ENCODE results near the gene TNFRSF19. TPM values are rescaled to one million over a fixed set of nuclear protein-coding genes. Genes with fewer than 3 reads are reported as not detected.
A peak's percentile ranks its signal among the peaks of the same experiment; 100 is the strongest.

TNFRSF19 gene
- total and polyA plus RNA-seq, 2 of the 13 experiments (the other 11 are each of a cell fraction or from before 2014, with no cell fraction given), result 75.3 to 77.7 TPM

DNA sequence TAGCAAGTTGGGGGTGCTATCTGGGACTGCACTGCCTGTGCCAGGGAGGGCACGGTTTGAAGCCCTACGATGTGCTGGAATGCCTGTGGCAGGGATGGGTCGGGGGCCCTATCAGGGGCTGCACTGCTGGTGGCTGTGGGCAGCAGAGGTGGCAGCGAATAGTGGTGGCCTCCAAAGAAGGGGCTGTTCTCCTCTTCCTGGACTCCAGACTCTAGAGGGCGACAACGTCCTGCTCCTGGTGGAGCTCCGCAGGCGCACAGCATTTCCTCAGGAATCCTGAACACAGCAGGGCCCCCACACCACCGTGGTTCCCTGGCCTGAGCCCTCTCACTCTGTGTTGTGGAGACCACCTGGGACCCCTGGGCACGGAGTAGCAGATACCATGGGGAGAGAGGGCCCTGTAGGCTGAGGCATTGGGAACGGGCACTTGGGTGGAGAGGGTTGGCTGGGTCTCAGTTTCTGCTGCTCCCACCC lies 145.6 kb downstream of the TNFRSF19 start (continued):
- TF ChIP-seq, protein P1, sequence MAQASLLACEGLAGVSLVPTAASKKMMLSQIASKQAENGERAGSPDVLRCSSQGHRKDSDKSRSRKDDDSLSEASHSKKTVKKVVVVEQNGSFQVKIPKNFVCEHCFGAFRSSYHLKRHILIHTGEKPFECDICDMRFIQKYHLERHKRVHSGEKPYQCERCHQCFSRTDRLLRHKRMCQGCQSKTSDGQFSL (CRISPR knock-in tag; IDR thresholded peaks at IDR 0.05), result peak; percentile 53; the same call in 1 of the 2 replicates
- TF ChIP-seq SALL1 (CRISPR knock-in tag; IDR thresholded peaks at IDR 0.05), result peak; percentile 57
- TF ChIP-seq CBX5 (CRISPR knock-in tag; IDR thresholded peaks at IDR 0.05; ENCODE audit: borderline replicate concordance), result peak; percentile 51; the same call in 1 of the 2 replicates
- no peak for TF ChIP-seq NFE2L2 (IDR thresholded peaks at IDR 0.05; ENCODE audit: low read length)
- TF ChIP-seq NFATC3 (CRISPR knock-in tag; IDR thresholded peaks at IDR 0.05), result no peak

DNA sequence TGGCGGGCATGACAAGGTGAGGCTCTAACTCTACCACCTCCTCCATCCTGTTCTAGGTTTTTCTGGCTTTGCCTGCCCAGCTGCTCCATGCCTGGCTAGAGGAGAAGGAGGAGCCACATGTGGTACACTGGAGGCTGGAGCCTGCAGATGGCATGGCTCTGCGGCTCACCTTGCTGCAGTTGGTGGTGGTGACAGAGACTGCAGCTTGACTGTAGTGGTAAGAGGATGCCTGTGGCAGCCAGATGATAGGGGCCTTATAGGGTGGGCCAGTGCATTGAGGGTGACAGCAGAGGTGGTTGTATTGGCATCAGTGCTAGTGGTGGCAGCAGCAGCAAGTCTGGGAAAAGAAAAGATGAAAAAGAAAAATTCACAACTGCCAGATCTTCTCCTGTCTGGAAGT lies 146.2 kb downstream of the TNFRSF19 start:
- in situ Hi-C loops (cut with HindIII; ENCODE audit: extremely low pct_ligation_motif_present, low pct_unique_long_range_greater_than_20kb), result loop anchor here (5.0 kb wide), 1 partner anchor 151 kb away; no protein-coding TSS in a partner anchor
- peak overlapping the region; percentile 83 for H3K4me2 ChIP-seq (ENCODE audit: low read depth, low read length)
- TF ChIP-seq SNAI1 (CRISPR knock-in tag; IDR thresholded peaks at IDR 0.05; ENCODE audit: borderline replicate concordance) (no peak), KLF12 (CRISPR knock-in tag; IDR thresholded peaks at IDR 0.05; ENCODE audit: borderline replicate concordance) (no peak), ZNF790 (CRISPR knock-in tag; IDR thresholded peaks at IDR 0.05; ENCODE audit: borderline replicate concordance) (no peak), KLF15 (CRISPR knock-in tag; IDR thresholded peaks at IDR 0.05; ENCODE audit: borderline replicate concordance) (no peak), SNAPC4 (CRISPR knock-in tag; IDR thresholded peaks at IDR 0.05) (no peak), ZNF24 (IDR thresholded peaks at IDR 0.05) (no peak), UBTF (CRISPR knock-in tag; IDR thresholded peaks at IDR 0.05) (no peak), KLF11 (CRISPR knock-in tag; IDR thresholded peaks at IDR 0.05) (no peak)
- TF ChIP-seq, protein P2, sequence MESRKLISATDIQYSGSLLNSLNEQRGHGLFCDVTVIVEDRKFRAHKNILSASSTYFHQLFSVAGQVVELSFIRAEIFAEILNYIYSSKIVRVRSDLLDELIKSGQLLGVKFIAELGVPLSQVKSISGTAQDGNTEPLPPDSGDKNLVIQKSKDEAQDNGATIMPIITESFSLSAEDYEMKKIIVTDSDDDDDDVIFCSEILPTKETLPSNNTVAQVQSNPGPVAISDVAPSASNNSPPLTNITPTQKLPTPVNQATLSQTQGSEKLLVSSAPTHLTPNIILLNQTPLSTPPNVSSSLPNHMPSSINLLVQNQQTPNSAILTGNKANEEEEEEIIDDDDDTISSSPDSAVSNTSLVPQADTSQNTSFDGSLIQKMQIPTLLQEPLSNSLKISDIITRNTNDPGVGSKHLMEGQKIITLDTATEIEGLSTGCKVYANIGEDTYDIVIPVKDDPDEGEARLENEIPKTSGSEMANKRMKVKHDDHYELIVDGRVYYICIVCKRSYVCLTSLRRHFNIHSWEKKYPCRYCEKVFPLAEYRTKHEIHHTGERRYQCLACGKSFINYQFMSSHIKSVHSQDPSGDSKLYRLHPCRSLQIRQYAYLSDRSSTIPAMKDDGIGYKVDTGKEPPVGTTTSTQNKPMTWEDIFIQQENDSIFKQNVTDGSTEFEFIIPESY (CRISPR knock-in tag; IDR thresholded peaks at IDR 0.05), result no peak

More for the DNA sequence above, 146.2 kb downstream of the TNFRSF19 start:
- peaks cover 46% of the 10 kb centered on the region for H3K4me1 ChIP-seq (ENCODE audit: insufficient read depth, low read length)
- H4K20me1 ChIP-seq (ENCODE audit: insufficient read depth, low read length), result no peaks in the 10 kb centered on the region
- ChIA-PET CTCF (ENCODE audit: low intra/inter-chr PET ratio, low total read pairs) (interaction anchor here (1.3 to 4.4 kb wide), 5 partner anchors 155 to 205 kb away, joined by 3 to 34 read pairs (median 4); partner anchors contain the start of gene MIPEP), POLR2A (no interaction called here)
- BruUV-seq (replicated peaks), result no TSS peak
- H3K4me3 ChIP-seq (replicated peaks in 1 of 3; ENCODE audit: insufficient read depth in 1 of 3, low read depth in 2 of 3, low read length in 3 of 3), result peak overlapping the region in 1 of 3 experiments; percentile 64; a peak in 3 of 6 replicates
- no peaks in the 10 kb centered on the region for H3K36me3 ChIP-seq (replicated peaks in 1 of 2; ENCODE audit: control insufficient read depth in 1 of 2, insufficient read depth in 2 of 2, low read length in 2 of 2)
- intact Hi-C loops (cut with micrococcal nuclease; ENCODE audit: unreplicated experiment), result loop anchor here (1.0 kb wide), 1 partner anchor 155 kb away; no protein-coding TSS in a partner anchor
- no peaks in the 10 kb centered on the region for H3K79me2 ChIP-seq (ENCODE audit: insufficient read depth, low read length)
- no peak overlapping the region for H3K9ac ChIP-seq (ENCODE audit: insufficient read depth, low read depth, low read length)
- no peak for DNase-seq (ENCODE audit: low spot score)
- no peak overlapping the region for H3K27ac ChIP-seq (ENCODE audit: extremely low read length, insufficient read depth, low read length)
- 100% methylated on average over 1 of the region's 2 CpGs for WGBS (ENCODE audit: low lambda C conversion rate)
- H3K27me3 ChIP-seq (ENCODE audit: control insufficient read depth in 1 of 2, insufficient read depth in 2 of 2, low read length in 2 of 2), result no peaks in the 10 kb centered on the region
- no peak for FAIRE-seq
- ATAC-seq, result peak; percentile 49
- H3K9me3 ChIP-seq (ENCODE audit: low read length), result no peaks in the 10 kb centered on the region
- no peak overlapping the region for H2AFZ ChIP-seq (ENCODE audit: low read length)
